Measurements from ENCODE around the gene FBH1.

- TF ChIP-seq CTCF (IDR thresholded peaks at IDR 0.05; ENCODE audit: insufficient read depth, low read depth, low read length), result no peak
- no peak for TF ChIP-seq EZH2 (IDR thresholded peaks at IDR 0.05; ENCODE audit: insufficient read depth, low read length)
Observed at GRCh38 chr10:5932345-5932744, 42.3 kb downstream of the FBH1 start.
